SK-N-SH treated with all-trans-retinoic acid at 6 μM for 48 hours (cell line): ENCODE measurements around the gene MAGEE2.

Experiments used
- BACH2 ChIP-seq: fragments of 250-450 bp; sonication (Bioruptor Pico); IDR thresholded peaks from 2 replicates; pipeline ENCODE4 v1.9.0; 2021; ENCODE audit warnings: mild to moderate bottlenecking, borderline replicate concordance
- CREB5 ChIP-seq: fragments of 250-450 bp; sonication (Bioruptor Pico); IDR thresholded peaks from 2 replicates; pipeline ENCODE4 v1.5.1; 2020; ENCODE audit warnings: low read depth, mild to moderate bottlenecking, moderate library complexity
- CSRNP3 ChIP-seq: fragments of 250-450 bp; sonication (Bioruptor Pico); IDR thresholded peaks from 2 replicates; pipeline ENCODE4 v1.5.1; 2021; ENCODE audit warnings: mild to moderate bottlenecking, moderate library complexity
- GLIS3 ChIP-seq: fragments of 250-450 bp; sonication (Bioruptor Pico); IDR thresholded peaks from 2 replicates; pipeline ENCODE4 v1.5.0; 2020; ENCODE audit warnings: mild to moderate bottlenecking, moderate library complexity
- ISL1 ChIP-seq: fragments of 250-450 bp; sonication (Bioruptor Pico); IDR thresholded peaks from 2 replicates; pipeline ENCODE4 v2.1.2; 2022; ENCODE audit warnings: mild to moderate bottlenecking, moderate library complexity
- PATZ1 ChIP-seq: fragments of 250-450 bp; sonication (Bioruptor Pico); IDR thresholded peaks from 2 replicates; pipeline ENCODE4 v1.8.0; 2020; ENCODE audit warnings: mild to moderate bottlenecking, moderate library complexity, borderline replicate concordance
- RARB ChIP-seq: fragments of 250-450 bp; sonication (Bioruptor Pico); IDR thresholded peaks from 2 replicates; pipeline ENCODE4 v1.8.0; 2021; ENCODE audit warnings: mild to moderate bottlenecking, moderate library complexity
- SNAI2 ChIP-seq: fragments of 250-450 bp; sonication (Bioruptor Pico); IDR thresholded peaks from 2 replicates; pipeline ENCODE4 v1.5.0; 2020; ENCODE audit warnings: mild to moderate bottlenecking, moderate library complexity
- TSHZ2 ChIP-seq: fragments of 250-450 bp; sonication (Bioruptor Pico); IDR thresholded peaks from 2 replicates; pipeline ENCODE4 v1.5.0; 2020; ENCODE audit warnings: mild to moderate bottlenecking, moderate library complexity
- ZC3H10 ChIP-seq: fragments of 250-450 bp; sonication (Bioruptor Pico); IDR thresholded peaks from 2 replicates; pipeline ENCODE4 v1.5.1; 2021; ENCODE audit warnings: mild to moderate bottlenecking, moderate library complexity
- ZFP30 ChIP-seq: fragments of 450-650 bp; formaldehyde crosslinking; IDR thresholded peaks from 2 replicates; pipeline ENCODE4 v1.5.0; 2022; ENCODE audit warnings: mild to moderate bottlenecking, moderate library complexity
- ZNF8 ChIP-seq: fragments of 450-650 bp; formaldehyde crosslinking; IDR thresholded peaks from 2 replicates; pipeline ENCODE4 v1.5.0; 2020; ENCODE audit warnings: mild to moderate bottlenecking, moderate library complexity

GRCh38 chrX:75786290-75786689 is 1.2 kb upstream of the MAGEE2 start:
- TF ChIP-seq ZFP30 (CRISPR knock-in tag) (no peak), PATZ1 (CRISPR knock-in tag) (no peak), TSHZ2 (CRISPR knock-in tag) (no peak), CSRNP3 (CRISPR knock-in tag) (no peak), SNAI2 (no peak), ZNF8 (CRISPR knock-in tag) (no peak), BACH2 (CRISPR knock-in tag) (no peak), ZC3H10 (no peak), GLIS3 (CRISPR knock-in tag) (no peak), RARB (no peak), CREB5 (CRISPR knock-in tag) (no peak), ISL1 (CRISPR knock-in tag) (no peak)
